Loucy (cell line): ENCODE measurements around the gene BABAM2.

ENCODE experiments used
- EZH2phosphoT487 ChIP-seq: fragments of 200-600 bp; IDR thresholded peaks from 2 replicates; pipeline ENCODE4 v1.6.1; 2018; ENCODE audit warnings: antibody characterized with exemption, mild to moderate bottlenecking, moderate library complexity, borderline replicate concordance
- TF ChIP-seq, protein P1 (sequence below): fragments of 200-600 bp; sonication (generic); conservative IDR thresholded peaks from 2 replicates; pipeline ENCODE4 v1.5.1; 2014; ENCODE audit warnings: mild to moderate bottlenecking, antibody characterized with exemption, low read length

GRCh38 chr2:27953077-27953476, 62.5 kb downstream of the BABAM2 start:
- TF ChIP-seq, protein P1, sequence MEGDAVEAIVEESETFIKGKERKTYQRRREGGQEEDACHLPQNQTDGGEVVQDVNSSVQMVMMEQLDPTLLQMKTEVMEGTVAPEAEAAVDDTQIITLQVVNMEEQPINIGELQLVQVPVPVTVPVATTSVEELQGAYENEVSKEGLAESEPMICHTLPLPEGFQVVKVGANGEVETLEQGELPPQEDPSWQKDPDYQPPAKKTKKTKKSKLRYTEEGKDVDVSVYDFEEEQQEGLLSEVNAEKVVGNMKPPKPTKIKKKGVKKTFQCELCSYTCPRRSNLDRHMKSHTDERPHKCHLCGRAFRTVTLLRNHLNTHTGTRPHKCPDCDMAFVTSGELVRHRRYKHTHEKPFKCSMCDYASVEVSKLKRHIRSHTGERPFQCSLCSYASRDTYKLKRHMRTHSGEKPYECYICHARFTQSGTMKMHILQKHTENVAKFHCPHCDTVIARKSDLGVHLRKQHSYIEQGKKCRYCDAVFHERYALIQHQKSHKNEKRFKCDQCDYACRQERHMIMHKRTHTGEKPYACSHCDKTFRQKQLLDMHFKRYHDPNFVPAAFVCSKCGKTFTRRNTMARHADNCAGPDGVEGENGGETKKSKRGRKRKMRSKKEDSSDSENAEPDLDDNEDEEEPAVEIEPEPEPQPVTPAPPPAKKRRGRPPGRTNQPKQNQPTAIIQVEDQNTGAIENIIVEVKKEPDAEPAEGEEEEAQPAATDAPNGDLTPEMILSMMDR, result no peak
- no peak for TF ChIP-seq EZH2phosphoT487
